Tibial artery (tissue), 4 donors: ENCODE data around the gene USP5.

ENCODE experiments used
- DNase-seq, 2 donors: peaks; one replicate each; pipeline ENCODE4 v3.0.0-alpha.2; 2019
- H3K27ac ChIP-seq, 2 donors: fragments of 200-600 bp; sonication (generic) in 1 of 2; 1 replicate in 1 of 2; 2 replicates in 1 of 2; pipeline ENCODE4 v1.5.1; 2018 to 2019; ENCODE audit warnings: mild to moderate bottlenecking in 1 of 2
- H3K27me3 ChIP-seq, 2 donors: fragments of 200-600 bp; sonication (generic) in 1 of 2; one replicate each; pipeline versions ENCODE4 v1.5.1 to v1.6.0; 2016 to 2019
- H3K36me3 ChIP-seq, 3 donors: fragments of 200-600 bp; sonication (generic) in 2 of 3; one replicate each; pipeline ENCODE4 v1.5.1; 2016 to 2019; ENCODE audit warnings: mild to moderate bottlenecking in 2 of 3
- H3K4me1 ChIP-seq, 4 donors: fragments of 200-600 bp; sonication (generic) in 2 of 4; 1 replicate in 3 of 4; 2 replicates in 1 of 4; pipeline ENCODE4 v1.5.1; 2016 to 2019
- H3K4me3 ChIP-seq, 2 donors: fragments of 200-600 bp; sonication (generic) in 1 of 2; 1 replicate in 1 of 2; 2 replicates in 1 of 2; pipeline ENCODE4 v1.5.1; 2018 to 2019; ENCODE audit warnings: mild to moderate bottlenecking in 2 of 2
- H3K9me3 ChIP-seq, 3 donors: fragments of 200-600 bp; sonication (generic) in 1 of 3; one replicate each; pipeline ENCODE4 v1.5.1; 2016 to 2019
- CTCF ChIP-seq, 2 experiments: fragments of 200-600 bp in 1 of 2; fragments of 450-650 bp in 1 of 2; IDR thresholded peaks; one replicate each; pipeline ENCODE4 v1.5.1; 2017 to 2019; ENCODE audit warnings: antibody characterized with exemption in 2 of 2, mild to moderate bottlenecking in 1 of 2, moderate library complexity in 1 of 2
- intact Hi-C: fragments of 100-400 bp; cut with DNase I; formaldehyde crosslinking; loops from one replicate; pipeline ENCODE4 v1.15.0; 2023; ENCODE audit warnings: low total_unique reads

USP5 gene

GRCh38 chr12:6849976-6850560, 1.9 kb upstream of the USP5 start:
- Histone ChIP-seq H3K36me3 (peaks cover 2 to 39% (median 21%) of the 10 kb centered on the region in 3 donors), H3K27me3 (no peaks in the 10 kb centered on the region), H3K4me3 (no peak overlapping the region), H3K9me3 (no peaks in the 10 kb centered on the region), H3K4me1 (peaks cover 0 to 30% (median 22%) of the 10 kb centered on the region in 4 donors), H3K27ac (no peak overlapping the region)
- intact Hi-C loops, result loop anchor here (5.0 kb wide), 1 partner anchor 238 kb away; no protein-coding TSS in a partner anchor
- DNase-seq, result no peak
- no peak for TF ChIP-seq CTCF (IDR thresholded peaks at IDR 0.05)

GRCh38 chr12:6850796-6851152, 1.2 kb upstream of the USP5 start:
- peak in 1 of 2 donors; percentile 77 for DNase-seq
- H3K9me3 ChIP-seq, result no peaks in the 10 kb centered on the region
- H3K27ac ChIP-seq, result peak overlapping the region; percentile 95 to 99
- intact Hi-C loops, result loop anchor here (5.0 kb wide), 1 partner anchor 238 kb away; no protein-coding TSS in a partner anchor
- H3K36me3 ChIP-seq, result peaks cover 3 to 37% (median 19%) of the 10 kb centered on the region in 3 donors
- TF ChIP-seq CTCF (IDR thresholded peaks at IDR 0.05), result no peak
- peaks cover 0 to 31% (median 22%) of the 10 kb centered on the region in 4 donors for H3K4me1 ChIP-seq
- H3K27me3 ChIP-seq, result no peaks in the 10 kb centered on the region
- peak overlapping the region; percentile 66 to 69 for H3K4me3 ChIP-seq

GRCh38 chr12:6851153-6851920, 613 bp upstream of the USP5 start, which contains the start of gene CDCA3:
TSS of gene CDCA3 (minus strand) at chr12:6851286. CDS start at chr12:6850952, 334 bp downstream.
- H3K4me3 ChIP-seq, result peak within 1 kb of the TSS; percentile 66 to 69
- no peaks in the 10 kb centered on the region for H3K27me3 ChIP-seq
- no peaks in the 10 kb centered on the region for H3K9me3 ChIP-seq
- peak within 1 kb of the TSS; percentile 95 to 99 for H3K27ac ChIP-seq
- peak in 1 of 2 experiments; percentile 18 for TF ChIP-seq CTCF (IDR thresholded peaks at IDR 0.05)
- H3K36me3 ChIP-seq, result peaks cover 8 to 37% (median 19%) of the 10 kb centered on the region in 3 donors
- DNase-seq, result peak; percentile 98 to 99
- intact Hi-C loops, result loop anchor here (5.0 kb wide), 1 partner anchor 239 kb away; no protein-coding TSS in a partner anchor
- peaks cover 0 to 31% (median 22%) of the 10 kb centered on the region in 4 donors for H3K4me1 ChIP-seq

GRCh38 chr12:6852651-6853354, 853 bp downstream of the USP5 start:
- H3K4me1 ChIP-seq, result peaks cover 0 to 31% (median 22%) of the 10 kb centered on the region in 4 donors
- no peaks in the 10 kb centered on the region for H3K27me3 ChIP-seq
- peak; percentile 67 to 89 for DNase-seq
- no peaks in the 10 kb centered on the region for H3K9me3 ChIP-seq
- H3K4me3 ChIP-seq, result peak overlapping the region; percentile 66 to 69
- H3K36me3 ChIP-seq, result peaks cover 23 to 37% (median 25%) of the 10 kb centered on the region in 3 donors
- intact Hi-C loops, result loop anchor here (5.0 kb wide), 1 partner anchor 241 kb away; no protein-coding TSS in a partner anchor
- H3K27ac ChIP-seq, result peak overlapping the region; percentile 95 to 99
- no peak for TF ChIP-seq CTCF (IDR thresholded peaks at IDR 0.05)

- peaks cover 31 to 41% (median 34%) of the 10 kb centered on the region in 3 donors for H3K36me3 ChIP-seq
- H3K9me3 ChIP-seq, result no peaks in the 10 kb centered on the region
- H3K27ac ChIP-seq, result peak overlapping the region; percentile 95 to 99
- DNase-seq, result no peak
- H3K27me3 ChIP-seq, result no peaks in the 10 kb centered on the region
- peak overlapping the region in 1 of 2 donors; percentile 69 for H3K4me3 ChIP-seq
- TF ChIP-seq CTCF (IDR thresholded peaks at IDR 0.05), result no peak
- H3K4me1 ChIP-seq, result peaks cover 0 to 31% (median 22%) of the 10 kb centered on the region in 4 donors
- intact Hi-C loops, result loop anchor here (5.0 kb wide), 1 partner anchor 241 kb away; no protein-coding TSS in a partner anchor
Measured at GRCh38 chr12:6853626-6854025, 1.7 kb downstream of the USP5 start.
